Gastroesophageal sphincter (tissue), 3 donors: ENCODE data around the gene MON1A.

Experiments
- POLR2A ChIP-seq, 2 donors: fragments of 450-650 bp; IDR thresholded peaks; one replicate each; pipeline ENCODE4 v1.6.1; 2017; ENCODE audit warnings: antibody characterized with exemption in 2 of 2, mild to moderate bottlenecking in 2 of 2, moderate library complexity in 1 of 2
- POLR2AphosphoS5 ChIP-seq: sonication (generic); formaldehyde crosslinking; IDR thresholded peaks from one replicate; pipeline ENCODE4 v1.6.1; 2017; ENCODE audit warnings: antibody characterized with exemption
- TF ChIP-seq, protein P1 (sequence below), 4 experiments: fragments of 200-600 bp in 2 of 4; fragments of 450-650 bp in 2 of 4; sonication (generic) in 1 of 4; IDR thresholded peaks; one replicate each; pipeline ENCODE4 v1.5.1; 2017 to 2019; ENCODE audit warnings: antibody characterized with exemption in 4 of 4, mild to moderate bottlenecking in 2 of 4, moderate library complexity in 2 of 4

DNA sequence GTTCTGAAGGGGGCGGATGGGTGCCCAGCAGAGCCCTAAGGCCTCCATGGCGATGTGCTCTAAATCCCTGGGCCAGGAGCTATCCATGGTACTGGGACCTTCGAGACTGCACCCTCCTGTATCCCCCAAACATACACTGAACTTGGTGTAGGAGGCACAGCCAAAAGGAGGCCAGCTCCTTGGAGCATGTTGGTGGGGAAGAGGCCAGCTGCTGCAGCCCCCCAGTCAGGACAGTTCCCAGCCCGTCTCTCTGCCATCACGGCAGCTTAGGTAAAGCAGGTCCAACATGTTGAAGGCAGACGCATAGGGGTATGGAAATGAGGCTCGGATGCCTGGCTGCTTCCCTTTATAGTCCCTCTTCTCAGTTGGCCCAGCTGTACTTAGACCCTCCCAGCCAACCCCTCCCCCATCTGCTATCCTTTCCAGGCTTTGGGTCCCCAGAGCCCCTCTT lies 61.7 kb downstream of the MON1A start:
- TF ChIP-seq, protein P1, sequence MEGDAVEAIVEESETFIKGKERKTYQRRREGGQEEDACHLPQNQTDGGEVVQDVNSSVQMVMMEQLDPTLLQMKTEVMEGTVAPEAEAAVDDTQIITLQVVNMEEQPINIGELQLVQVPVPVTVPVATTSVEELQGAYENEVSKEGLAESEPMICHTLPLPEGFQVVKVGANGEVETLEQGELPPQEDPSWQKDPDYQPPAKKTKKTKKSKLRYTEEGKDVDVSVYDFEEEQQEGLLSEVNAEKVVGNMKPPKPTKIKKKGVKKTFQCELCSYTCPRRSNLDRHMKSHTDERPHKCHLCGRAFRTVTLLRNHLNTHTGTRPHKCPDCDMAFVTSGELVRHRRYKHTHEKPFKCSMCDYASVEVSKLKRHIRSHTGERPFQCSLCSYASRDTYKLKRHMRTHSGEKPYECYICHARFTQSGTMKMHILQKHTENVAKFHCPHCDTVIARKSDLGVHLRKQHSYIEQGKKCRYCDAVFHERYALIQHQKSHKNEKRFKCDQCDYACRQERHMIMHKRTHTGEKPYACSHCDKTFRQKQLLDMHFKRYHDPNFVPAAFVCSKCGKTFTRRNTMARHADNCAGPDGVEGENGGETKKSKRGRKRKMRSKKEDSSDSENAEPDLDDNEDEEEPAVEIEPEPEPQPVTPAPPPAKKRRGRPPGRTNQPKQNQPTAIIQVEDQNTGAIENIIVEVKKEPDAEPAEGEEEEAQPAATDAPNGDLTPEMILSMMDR (IDR thresholded peaks at IDR 0.05) = no peak
- TF ChIP-seq POLR2A (IDR thresholded peaks at IDR 0.05) (no peak), POLR2AphosphoS5 (no peak)
